Liver (tissue), 9 donors: ENCODE results near the gene PARD6B. TPM values are rescaled to one million over a fixed set of nuclear protein-coding genes. Genes with fewer than 3 reads are reported as not detected.

Experiments
- DNase-seq: peaks from one replicate; pipeline ENCODE4 v3.0.0-alpha.2; 2017; ENCODE audit warnings: low spot score
- H3K27ac ChIP-seq, 2 donors: one replicate each; pipeline ENCODE4 v1.7.0; 2013; ENCODE audit warnings: inconsistent platforms in 2 of 2, low read length in 2 of 2, control low read depth in 1 of 2, low read depth in 1 of 2, mild to moderate bottlenecking in 1 of 2
- H3K27me3 ChIP-seq, 4 donors: one replicate each; pipeline versions ENCODE4 v1.6.1 to v1.7.0; 2013; ENCODE audit warnings: low read length in 3 of 4, inconsistent platforms in 1 of 4, mild to moderate bottlenecking in 1 of 4, moderate library complexity in 1 of 4; ENCODE audit not compliant: control insufficient read depth in 4 of 4, insufficient read depth in 4 of 4
- H3K36me3 ChIP-seq, 4 donors: one replicate each; pipeline versions ENCODE4 v1.6.1 to v1.7.0; 2013; ENCODE audit warnings: low read length in 3 of 4, mild to moderate bottlenecking in 3 of 4, low read depth in 1 of 4, moderate library complexity in 1 of 4; ENCODE audit not compliant: control insufficient read depth in 4 of 4, insufficient read depth in 3 of 4
- H3K4me1 ChIP-seq, 4 donors: one replicate each; pipeline versions ENCODE4 v1.6.1 to v1.7.0; 2013; ENCODE audit warnings: low read length in 3 of 4, mild to moderate bottlenecking in 3 of 4, moderate library complexity in 1 of 4; ENCODE audit not compliant: control insufficient read depth in 4 of 4, insufficient read depth in 4 of 4
- H3K4me3 ChIP-seq, 3 donors: one replicate each; pipeline versions ENCODE4 v1.6.1 to v1.7.0; 2013; ENCODE audit warnings: low read length in 3 of 3, control low read depth in 1 of 3, low read depth in 1 of 3, mild to moderate bottlenecking in 1 of 3
- H3K9ac ChIP-seq, 2 donors: one replicate each; pipeline ENCODE4 v1.7.0; 2013; ENCODE audit warnings: low read length in 2 of 2, mild to moderate bottlenecking in 2 of 2, moderate library complexity in 2 of 2, control low read depth in 1 of 2, low read depth in 1 of 2
- H3K9me3 ChIP-seq, 4 donors: one replicate each; pipeline versions ENCODE4 v1.6.1 to v1.7.0; 2013; ENCODE audit warnings: low read length in 3 of 4; ENCODE audit not compliant: control insufficient read depth in 4 of 4
- CTCF ChIP-seq: fragments of 150-350 bp; IDR thresholded peaks from 2 replicates; pipeline ENCODE4 v1.5.1; 2017; ENCODE audit warnings: improper control_type of control experiment, low read depth, low read length; ENCODE audit not compliant: missing input control
- FOXA1 ChIP-seq: IDR thresholded peaks from 2 replicates; pipeline ENCODE4 v1.6.1; 2016; ENCODE audit warnings: antibody characterized with exemption
- GABPA ChIP-seq, 2 donors: IDR thresholded peaks in 1 of 2; conservative IDR thresholded peaks in 1 of 2; 2 replicates each; pipeline ENCODE4 v1.6.1; 2016; ENCODE audit warnings: antibody characterized with exemption in 2 of 2, mild to moderate bottlenecking in 1 of 2, moderate library complexity in 1 of 2
- HNF4A ChIP-seq, 2 donors: conservative IDR thresholded peaks; 2 replicates each; pipeline ENCODE4 v1.6.1; 2016; ENCODE audit warnings: antibody characterized with exemption in 2 of 2, mild to moderate bottlenecking in 2 of 2
- HNF4G ChIP-seq: IDR thresholded peaks from 2 replicates; pipeline ENCODE4 v1.6.1; 2016; ENCODE audit warnings: antibody characterized with exemption
- MAX ChIP-seq: IDR thresholded peaks from 2 replicates; pipeline ENCODE4 v1.6.1; 2016; ENCODE audit warnings: antibody characterized with exemption
- REST ChIP-seq: IDR thresholded peaks from 2 replicates; pipeline ENCODE4 v1.6.1; 2016; ENCODE audit warnings: antibody characterized with exemption, mild to moderate bottlenecking
- RXRA ChIP-seq, 2 donors: IDR thresholded peaks; 2 replicates each; pipeline ENCODE4 v1.6.1; 2017 to 2018; ENCODE audit warnings: antibody characterized with exemption in 2 of 2, mild to moderate bottlenecking in 1 of 2
- SP1 ChIP-seq: IDR thresholded peaks from 2 replicates; pipeline ENCODE4 v1.6.1; 2018; ENCODE audit warnings: antibody characterized with exemption, mild to moderate bottlenecking
- TAF1 ChIP-seq: conservative IDR thresholded peaks from 2 replicates; pipeline ENCODE4 v1.6.1; 2016; ENCODE audit warnings: antibody characterized with exemption, mild to moderate bottlenecking
- YY1 ChIP-seq: IDR thresholded peaks from 2 replicates; pipeline ENCODE4 v1.6.1; 2016; ENCODE audit warnings: antibody characterized with exemption, mild to moderate bottlenecking
- WGBS: extraction: QIAGEN DNeasy Blood & Tissue Kit; methylation state at CpG from one replicate; pipeline ENCODE4 v1.1.7; 2013; 5-methylcytosine and 5-hydroxymethylcytosine counted together
- polyA plus RNA-seq, 2 donors: library from polyadenylated mRNA; stranded (reverse) in 1 of 2; unstranded in 1 of 2; fragments of 200-250 nt in 1 of 2; fragments of >200 nt in 1 of 2; fragmentation: Nextera tagmentation in 1 of 2; extraction: Ambion mirVana in 1 of 2; gene quantifications; one replicate each; pipeline versions ENCODE4 v1.2.1 to v1.2.3, GENCODE V29; 2013 to 2015
- total RNA-seq, 2 donors: library from RNA; depleted of rRNA; stranded (reverse); fragments of >200 nt; gene quantifications; one replicate each; pipeline ENCODE4 v1.2.3, GENCODE V29; 2014
- donor health status: healthy.
- donor health status: healthy.
- donor health status: healthy.
- donor health status: healthy.
- donor health status: healthy.

PARD6B gene
- total and polyA plus RNA-seq, 4 donors = 1.2 to 8.8 (median 5.9) TPM

DNA sequence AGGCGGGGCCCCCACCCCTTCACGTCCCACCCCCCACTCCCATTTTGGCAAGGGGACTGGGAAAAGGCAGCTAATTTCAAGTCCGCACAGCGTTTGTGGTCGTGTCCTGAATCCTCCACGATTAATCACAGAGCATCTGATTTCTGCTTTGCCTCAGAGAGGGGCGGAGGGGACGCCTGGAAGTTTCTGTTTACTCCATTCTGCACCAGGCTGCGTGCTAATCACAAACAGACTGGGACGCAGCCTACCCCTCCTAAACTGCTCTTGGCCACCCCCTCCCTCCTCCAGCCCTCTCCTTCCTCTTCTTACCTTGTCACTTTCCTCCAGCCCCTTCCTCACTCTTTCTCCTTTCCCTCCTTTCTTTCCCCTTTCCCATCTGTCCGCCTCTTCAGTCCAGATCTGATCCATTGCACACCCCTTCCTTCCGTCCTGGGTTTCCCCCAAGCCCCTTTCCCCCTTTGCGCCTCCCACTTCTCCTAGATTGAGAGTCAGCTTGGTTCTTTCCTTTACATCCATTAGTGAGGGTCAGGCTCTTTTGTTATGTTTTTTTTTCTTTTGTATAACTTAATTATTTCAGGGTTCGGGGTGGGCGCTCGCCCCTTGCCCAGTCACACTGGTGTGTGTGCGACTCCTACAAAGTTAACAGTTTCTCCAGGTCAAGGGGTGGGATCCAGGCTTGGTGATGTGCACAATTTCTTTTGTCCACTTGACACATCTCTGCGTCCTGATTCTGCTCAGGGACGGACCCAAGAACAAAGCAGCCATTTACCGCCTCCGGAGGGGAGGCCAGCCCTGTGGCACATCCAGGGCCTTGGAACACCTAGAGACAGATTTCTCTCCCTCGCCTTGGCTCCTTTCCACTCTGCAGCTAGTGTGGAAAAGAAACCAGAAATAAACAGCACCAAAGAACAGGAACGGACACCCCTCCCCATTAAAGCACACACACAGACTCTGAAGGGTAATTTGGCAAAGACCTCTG is 39.5 kb upstream of the PARD6B start:
- peak overlapping the region in 1 of 3 donors; percentile 39 for H3K4me3 ChIP-seq
- WGBS = 49% methylated on average over 23 of the region's 23 CpGs
- no peak for DNase-seq
- TF ChIP-seq SP1 = peak; percentile 8
- no peak for TF ChIP-seq GABPA (IDR thresholded peaks at IDR 0.05 in 1 of 2, conservative IDR thresholded peaks at IDR 0.05 in 1 of 2)
- no peaks in the 10 kb centered on the region for H3K9me3 ChIP-seq
- peaks cover 0 to 8% (median 1%) of the 10 kb centered on the region in 4 donors for H3K4me1 ChIP-seq
- no peaks in the 10 kb centered on the region for H3K36me3 ChIP-seq
- no peaks in the 10 kb centered on the region for H3K27me3 ChIP-seq
- no peak overlapping the region for H3K9ac ChIP-seq
- peak overlapping the region; percentile 47 to 54 for H3K27ac ChIP-seq

DNA sequence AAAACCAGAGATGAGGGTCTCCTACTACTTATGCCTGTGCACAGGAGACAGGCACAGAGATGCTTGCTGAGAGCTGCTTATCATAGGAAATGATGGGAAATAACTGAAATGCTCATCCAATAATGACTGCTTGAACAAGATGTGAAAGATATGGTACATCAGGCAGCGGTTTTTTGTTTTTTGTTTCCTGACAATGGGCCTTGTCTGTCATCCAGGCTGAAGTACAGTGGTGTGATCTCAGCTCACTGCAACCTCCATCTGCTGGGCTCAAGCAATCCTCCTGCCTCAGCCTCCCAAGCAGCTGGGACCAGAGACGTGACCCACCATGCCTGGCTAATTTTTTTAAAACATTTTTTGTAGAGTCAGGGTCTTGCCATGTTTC is 38.8 kb upstream of the PARD6B start:
- Histone ChIP-seq H3K9me3 (no peaks in the 10 kb centered on the region), H3K4me3 (no peak overlapping the region), H3K27ac (peak overlapping the region; percentile 47 to 54), H3K4me1 (peaks cover 0 to 8% (median 1%) of the 10 kb centered on the region in 4 donors), H3K27me3 (no peaks in the 10 kb centered on the region), H3K36me3 (no peaks in the 10 kb centered on the region), H3K9ac (no peak overlapping the region)
- WGBS = 82% methylated on average over 2 of the region's 2 CpGs
- DNase-seq = no peak
- no peak for TF ChIP-seq FOXA1
- no peak for TF ChIP-seq REST
- no peak for TF ChIP-seq GABPA (IDR thresholded peaks at IDR 0.05 in 1 of 2, conservative IDR thresholded peaks at IDR 0.05 in 1 of 2)
- no peak for TF ChIP-seq SP1
- TF ChIP-seq MAX = no peak
- TF ChIP-seq RXRA (IDR thresholded peaks at IDR 0.05) = no peak
- no peak for TF ChIP-seq CTCF
- no peak for TF ChIP-seq HNF4A (conservative IDR thresholded peaks at IDR 0.05)
- no peak for TF ChIP-seq TAF1
- no peak for TF ChIP-seq HNF4G
- no peak for TF ChIP-seq YY1
